Ammon's horn (tissue), 1 donor: ENCODE data around the gene FKRP.
"Not testable (repeated sequence)": the region's sequence is repeated elsewhere in the genome, so short reads cannot be mapped to it uniquely, and the experiment has no call there.

Experiments
- DNase-seq: peaks from one replicate; pipeline ENCODE4 v3.0.0-alpha.2; 2016; ENCODE audit warnings: low spot score

Gene FKRP

GRCh38 chr19:46786236-46787039 lies 40.6 kb downstream of the FKRP start:
- DNase-seq, result peak; percentile 48

- no peak for DNase-seq
These were observed 41.1 kb downstream of the FKRP start for GRCh38 chr19:46787040-46787330.

GRCh38 chr19:46787331-46788261 lies 41.7 kb downstream of the FKRP start:
- no peak for DNase-seq

- DNase-seq, result peak; percentile 87
These were observed 42.6 kb downstream of the FKRP start, which contains the start of gene SLC1A5 for GRCh38 chr19:46788262-46788967. Gene SLC1A5, minus strand, starts transcription at chr19:46788594. Its CDS starts 629 bp downstream, at chr19:46787965.

- no peak for DNase-seq
These were observed 43.1 kb downstream of the FKRP start for GRCh38 chr19:46788968-46789338.

GRCh38 chr19:46789371-46789770 lies 43.5 kb downstream of the FKRP start:
- no peak for DNase-seq

GRCh38 chr19:46791944-46792343 lies 46.1 kb downstream of the FKRP start:
- no peak for DNase-seq

GRCh38 chr19:46797881-46798280 lies 52.0 kb downstream of the FKRP start:
- DNase-seq, result no peak

GRCh38 chr19:46798713-46799112 lies 52.9 kb downstream of the FKRP start:
- DNase-seq, result no peak

- DNase-seq, result no peak
These were observed 56.3 kb downstream of the FKRP start for GRCh38 chr19:46802152-46802551.

GRCh38 chr19:46803555-46803954 lies 57.7 kb downstream of the FKRP start:
- DNase-seq, result no peak

- DNase-seq, result not testable (repeated sequence)
These were observed 58.6 kb downstream of the FKRP start for GRCh38 chr19:46804432-46804831.

GRCh38 chr19:46806656-46807055 lies 60.8 kb downstream of the FKRP start:
- peak; percentile 43 for DNase-seq
